ENCODE measurements around the gene KMT2A.

The KMT2A gene

GRCh38 chr11:118533769-118534729 lies 97.8 kb downstream of the KMT2A start:
- no peaks in the 10 kb centered on the region for H3K9me3 ChIP-seq (ENCODE audit: low read length)
- H3K4me1 ChIP-seq (ENCODE audit: insufficient read depth, low read length), result peaks cover 11% of the 10 kb centered on the region
- H3K36me3 ChIP-seq (ENCODE audit: insufficient read depth, low read length), result peaks cover 23% of the 10 kb centered on the region
- no peaks in the 10 kb centered on the region for H3K27me3 ChIP-seq (ENCODE audit: insufficient read depth, low read length)
- H2AFZ ChIP-seq (ENCODE audit: low read depth, low read length), result no peak overlapping the region
- H3K4me3 ChIP-seq (ENCODE audit: low read length), result no peak overlapping the region

- peaks cover 23% of the 10 kb centered on the region for H3K36me3 ChIP-seq (ENCODE audit: insufficient read depth, low read length)
- no peaks in the 10 kb centered on the region for H3K27me3 ChIP-seq (ENCODE audit: insufficient read depth, low read length)
- H3K4me1 ChIP-seq (ENCODE audit: insufficient read depth, low read length), result peaks cover 4% of the 10 kb centered on the region
- no peaks in the 10 kb centered on the region for H3K9me3 ChIP-seq (ENCODE audit: low read length)
- no peak overlapping the region for H2AFZ ChIP-seq (ENCODE audit: low read depth, low read length)
- H3K4me3 ChIP-seq (ENCODE audit: low read length), result no peak overlapping the region
Measured at GRCh38 chr11:118535261-118535660, 99.0 kb downstream of the KMT2A start.

- Histone ChIP-seq H3K4me1 (ENCODE audit: insufficient read depth, low read length) (peaks cover 4% of the 10 kb centered on the region), H3K4me3 (ENCODE audit: low read length) (no peak overlapping the region), H3K36me3 (ENCODE audit: insufficient read depth, low read length) (peaks cover 32% of the 10 kb centered on the region), H3K9me3 (ENCODE audit: low read length) (no peaks in the 10 kb centered on the region), H2AFZ (ENCODE audit: low read depth, low read length) (no peak overlapping the region), H3K27me3 (ENCODE audit: insufficient read depth, low read length) (no peaks in the 10 kb centered on the region)
Measured at GRCh38 chr11:118536726-118537125, 100.4 kb downstream of the KMT2A start.

- Histone ChIP-seq H3K4me1 (ENCODE audit: insufficient read depth, low read length) (no peaks in the 10 kb centered on the region), H3K4me3 (ENCODE audit: low read length) (no peak overlapping the region), H3K27me3 (ENCODE audit: insufficient read depth, low read length) (no peaks in the 10 kb centered on the region)
Measured at GRCh38 chr11:118537409-118537980, 101.2 kb downstream of the KMT2A start.

GRCh38 chr11:118544010-118544646 lies 107.8 kb downstream of the KMT2A start:
- Histone ChIP-seq H3K9me3 (ENCODE audit: low read length) (no peaks in the 10 kb centered on the region), H3K27me3 (ENCODE audit: insufficient read depth, low read length) (no peaks in the 10 kb centered on the region), H2AFZ (ENCODE audit: low read depth, low read length) (no peak overlapping the region), H3K4me3 (ENCODE audit: low read length) (no peak overlapping the region), H3K4me1 (ENCODE audit: insufficient read depth, low read length) (no peaks in the 10 kb centered on the region), H3K36me3 (ENCODE audit: insufficient read depth, low read length) (peaks cover 42% of the 10 kb centered on the region)

More at GRCh38 chr11:118537409-118537980, 101.2 kb downstream of the KMT2A start:
- H3K36me3 ChIP-seq (ENCODE audit: insufficient read depth, low read length), result peaks cover 38% of the 10 kb centered on the region
- H2AFZ ChIP-seq (ENCODE audit: low read depth, low read length), result no peak overlapping the region
- H3K9me3 ChIP-seq (ENCODE audit: low read length), result no peaks in the 10 kb centered on the region

- H3K9me3 ChIP-seq (ENCODE audit: low read length), result no peaks in the 10 kb centered on the region
- H3K27me3 ChIP-seq (ENCODE audit: insufficient read depth, low read length), result no peaks in the 10 kb centered on the region
Measured at GRCh38 chr11:118544647-118545010, 108.3 kb downstream of the KMT2A start.

GRCh38 chr11:118545533-118545932 lies 109.2 kb downstream of the KMT2A start:
- H3K27me3 ChIP-seq (ENCODE audit: insufficient read depth, low read length), result no peaks in the 10 kb centered on the region

More at GRCh38 chr11:118544647-118545010, 108.3 kb downstream of the KMT2A start:
- peaks cover 42% of the 10 kb centered on the region for H3K36me3 ChIP-seq (ENCODE audit: insufficient read depth, low read length)
- H2AFZ ChIP-seq (ENCODE audit: low read depth, low read length), result no peak overlapping the region
- no peaks in the 10 kb centered on the region for H3K4me1 ChIP-seq (ENCODE audit: insufficient read depth, low read length)
- no peak overlapping the region for H3K4me3 ChIP-seq (ENCODE audit: low read length)

GRCh38 chr11:118547132-118547531 lies 110.8 kb downstream of the KMT2A start:
- H3K27me3 ChIP-seq (ENCODE audit: insufficient read depth, low read length), result no peaks in the 10 kb centered on the region
- H2AFZ ChIP-seq (ENCODE audit: low read depth, low read length), result no peak overlapping the region
- no peaks in the 10 kb centered on the region for H3K9me3 ChIP-seq (ENCODE audit: low read length)

More at GRCh38 chr11:118545533-118545932, 109.2 kb downstream of the KMT2A start:
- no peak overlapping the region for H2AFZ ChIP-seq (ENCODE audit: low read depth, low read length)
- H3K9me3 ChIP-seq (ENCODE audit: low read length), result no peaks in the 10 kb centered on the region
- peaks cover 44% of the 10 kb centered on the region for H3K36me3 ChIP-seq (ENCODE audit: insufficient read depth, low read length)
- H3K4me3 ChIP-seq (ENCODE audit: low read length), result no peak overlapping the region
- no peaks in the 10 kb centered on the region for H3K4me1 ChIP-seq (ENCODE audit: insufficient read depth, low read length)

GRCh38 chr11:118552341-118552740 lies 116.0 kb downstream of the KMT2A start:
- Histone ChIP-seq H3K4me1 (ENCODE audit: insufficient read depth, low read length) (no peaks in the 10 kb centered on the region), H3K27me3 (ENCODE audit: insufficient read depth, low read length) (no peaks in the 10 kb centered on the region), H2AFZ (ENCODE audit: low read depth, low read length) (no peak overlapping the region), H3K4me3 (ENCODE audit: low read length) (no peak overlapping the region), H3K9me3 (ENCODE audit: low read length) (no peaks in the 10 kb centered on the region), H3K36me3 (ENCODE audit: insufficient read depth, low read length) (peaks cover 41% of the 10 kb centered on the region)

More at GRCh38 chr11:118547132-118547531, 110.8 kb downstream of the KMT2A start:
- H3K4me1 ChIP-seq (ENCODE audit: insufficient read depth, low read length), result no peaks in the 10 kb centered on the region
- no peak overlapping the region for H3K4me3 ChIP-seq (ENCODE audit: low read length)
- H3K36me3 ChIP-seq (ENCODE audit: insufficient read depth, low read length), result peaks cover 42% of the 10 kb centered on the region

GRCh38 chr11:118560806-118561205 lies 124.5 kb downstream of the KMT2A start:
- H3K4me3 ChIP-seq (ENCODE audit: low read length), result no peak overlapping the region
- peaks cover 6% of the 10 kb centered on the region for H3K4me1 ChIP-seq (ENCODE audit: insufficient read depth, low read length)
- peaks cover 25% of the 10 kb centered on the region for H3K36me3 ChIP-seq (ENCODE audit: insufficient read depth, low read length)
- no peak overlapping the region for H2AFZ ChIP-seq (ENCODE audit: low read depth, low read length)
- no peaks in the 10 kb centered on the region for H3K27me3 ChIP-seq (ENCODE audit: insufficient read depth, low read length)
- H3K9me3 ChIP-seq (ENCODE audit: low read length), result no peaks in the 10 kb centered on the region

GRCh38 chr11:118565051-118565450 lies 128.8 kb downstream of the KMT2A start:
- Histone ChIP-seq H3K4me3 (ENCODE audit: low read length) (peak overlapping the region; percentile 25), H2AFZ (ENCODE audit: low read depth, low read length) (no peak overlapping the region), H3K4me1 (ENCODE audit: insufficient read depth, low read length) (peaks cover 6% of the 10 kb centered on the region), H3K27me3 (ENCODE audit: insufficient read depth, low read length) (no peaks in the 10 kb centered on the region), H3K36me3 (ENCODE audit: insufficient read depth, low read length) (peaks cover 5% of the 10 kb centered on the region), H3K9me3 (ENCODE audit: low read length) (no peaks in the 10 kb centered on the region)

GRCh38 chr11:118569670-118570069 lies 133.4 kb downstream of the KMT2A start:
- peaks cover 21% of the 10 kb centered on the region for H3K4me1 ChIP-seq (ENCODE audit: insufficient read depth, low read length)
- H2AFZ ChIP-seq (ENCODE audit: low read depth, low read length), result no peak overlapping the region
- no peaks in the 10 kb centered on the region for H3K9me3 ChIP-seq (ENCODE audit: low read length)
- no peaks in the 10 kb centered on the region for H3K27me3 ChIP-seq (ENCODE audit: insufficient read depth, low read length)
- H3K36me3 ChIP-seq (ENCODE audit: insufficient read depth, low read length), result peaks cover 4% of the 10 kb centered on the region
- no peak overlapping the region for H3K4me3 ChIP-seq (ENCODE audit: low read length)

GRCh38 chr11:118570787-118571186 lies 134.5 kb downstream of the KMT2A start:
- no peaks in the 10 kb centered on the region for H3K27me3 ChIP-seq (ENCODE audit: insufficient read depth, low read length)
- H3K4me1 ChIP-seq (ENCODE audit: insufficient read depth, low read length), result peaks cover 15% of the 10 kb centered on the region
- H3K36me3 ChIP-seq (ENCODE audit: insufficient read depth, low read length), result peaks cover 4% of the 10 kb centered on the region
- no peaks in the 10 kb centered on the region for H3K9me3 ChIP-seq (ENCODE audit: low read length)
- H2AFZ ChIP-seq (ENCODE audit: low read depth, low read length), result no peak overlapping the region
- H3K4me3 ChIP-seq (ENCODE audit: low read length), result no peak overlapping the region

All from neuron (in vitro differentiated cells).